NCI-H524 (cell line): ENCODE results near the gene MXRA8.
"Not testable (repeated sequence)": the region's sequence is repeated elsewhere in the genome, so short reads cannot be mapped to it uniquely, and the experiment has no call there.

Experiments used
- DNase-seq, 2 experiments: peaks; one replicate each; lab custom pipeline; 2025; lab: John Stamatoyannopoulos, UW

Gene MXRA8

GRCh38 chr1:1320666-1321448 lies 37.5 kb downstream of the MXRA8 start:
- no peak for DNase-seq

DNA sequence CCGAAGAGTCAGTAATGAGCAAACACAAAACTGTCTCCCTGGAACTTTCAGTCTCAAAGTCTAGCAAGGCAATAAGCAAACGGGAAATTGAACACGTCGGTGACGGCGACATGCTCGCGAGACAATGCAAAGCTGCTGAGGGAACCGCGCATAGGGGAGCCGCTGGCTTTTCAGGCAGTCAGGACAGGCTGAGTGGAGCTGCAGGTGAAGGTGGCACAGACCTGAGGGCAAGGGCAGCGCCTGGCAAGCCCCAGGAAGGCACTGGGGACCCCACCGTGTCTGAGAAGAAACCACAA lies 38.8 kb downstream of the MXRA8 start:
- DNase-seq = no peak

DNA sequence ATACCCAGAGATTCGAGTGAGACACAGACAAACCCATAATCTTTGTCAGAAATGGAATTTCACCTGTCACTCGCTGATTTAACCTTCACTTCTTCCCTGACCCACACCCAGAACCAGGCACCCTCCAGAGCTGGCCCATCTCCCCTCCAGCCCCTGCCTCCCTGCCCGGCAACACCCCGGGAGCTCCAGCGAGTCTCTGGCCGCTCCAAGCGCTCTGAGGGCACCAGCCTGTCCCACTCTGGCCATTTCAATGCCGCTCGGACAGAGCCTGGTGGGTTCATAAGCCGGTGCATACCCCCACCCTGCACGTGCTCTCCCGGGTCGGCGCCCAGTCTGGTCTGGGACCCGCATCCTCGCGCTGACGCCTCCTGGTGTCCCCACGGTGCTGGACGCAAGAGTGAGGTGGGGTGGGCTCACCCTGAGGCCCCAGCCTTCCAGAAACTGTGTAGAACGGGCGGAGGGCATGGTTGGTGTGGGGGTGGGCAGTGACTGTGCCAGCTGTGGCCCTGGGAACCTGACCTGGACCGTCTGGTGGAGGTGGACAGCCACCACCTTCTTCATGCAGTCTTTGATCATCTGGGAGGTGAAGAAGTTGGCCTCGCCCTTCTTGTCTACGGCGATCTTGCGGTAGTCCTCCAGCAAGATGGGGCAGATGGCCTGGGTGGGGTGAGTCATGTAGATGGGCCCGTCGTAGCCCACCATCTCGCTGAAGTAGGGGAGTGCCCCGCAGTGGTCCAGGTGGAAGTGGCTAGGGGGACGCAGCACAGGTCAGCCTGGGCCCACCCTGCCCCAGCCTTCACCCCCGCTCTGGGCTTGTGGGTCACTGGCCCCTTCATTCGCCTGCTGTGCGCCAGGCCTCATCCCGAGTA lies 39.3 kb downstream of the MXRA8 start:
- no peak for DNase-seq

DNA sequence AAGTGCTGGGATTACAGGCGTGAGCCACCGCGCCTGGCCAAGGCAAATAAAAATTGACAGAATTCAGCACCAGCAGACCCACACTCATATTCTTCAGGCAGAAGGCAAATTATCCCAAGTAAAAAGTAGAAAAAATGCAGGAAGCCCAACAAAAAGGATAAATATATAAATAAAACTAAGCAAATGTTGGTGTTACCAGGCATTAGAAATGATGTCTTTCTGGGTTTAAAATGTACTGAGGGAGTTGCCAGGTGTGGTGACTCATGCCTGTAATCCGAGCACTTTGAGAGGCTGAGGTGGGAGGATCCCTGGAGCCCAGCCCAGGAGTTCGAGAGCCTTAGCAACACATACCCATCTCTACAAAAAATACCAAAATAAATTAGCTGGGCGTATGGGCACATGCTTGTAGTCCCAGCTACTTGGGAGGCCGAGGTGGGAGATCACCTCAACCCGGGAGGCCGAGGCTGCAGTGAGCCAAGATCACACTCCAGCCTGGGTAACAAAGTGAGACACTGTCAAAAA lies 40.2 kb downstream of the MXRA8 start:
- DNase-seq = peak in 1 of 2 experiments; percentile 56

DNA sequence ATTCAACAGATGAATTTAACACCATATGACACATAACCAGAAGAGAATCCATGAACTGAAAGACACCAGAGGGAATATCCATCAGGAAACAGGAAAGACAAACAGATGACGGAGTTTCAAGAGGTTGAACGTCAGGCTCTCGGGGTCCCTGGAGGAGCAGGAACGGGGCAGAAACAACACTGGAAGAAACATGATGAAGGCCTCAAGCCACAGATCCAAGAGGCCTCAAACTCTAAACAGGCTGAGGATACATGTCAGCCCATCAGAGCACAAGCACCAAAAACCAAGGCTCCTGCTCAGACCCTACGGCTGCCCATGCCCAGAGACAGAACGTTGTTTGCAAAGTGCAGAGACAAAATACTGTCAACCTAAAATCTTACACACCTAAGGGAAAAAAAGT lies 40.9 kb downstream of the MXRA8 start:
- DNase-seq = no peak

GRCh38 chr1:1316199-1316598 lies 42.2 kb downstream of the MXRA8 start:
- DNase-seq = not testable (repeated sequence)

- DNase-seq = no peak
Observed at GRCh38 chr1:1315435-1315954, 42.9 kb downstream of the MXRA8 start.

DNA sequence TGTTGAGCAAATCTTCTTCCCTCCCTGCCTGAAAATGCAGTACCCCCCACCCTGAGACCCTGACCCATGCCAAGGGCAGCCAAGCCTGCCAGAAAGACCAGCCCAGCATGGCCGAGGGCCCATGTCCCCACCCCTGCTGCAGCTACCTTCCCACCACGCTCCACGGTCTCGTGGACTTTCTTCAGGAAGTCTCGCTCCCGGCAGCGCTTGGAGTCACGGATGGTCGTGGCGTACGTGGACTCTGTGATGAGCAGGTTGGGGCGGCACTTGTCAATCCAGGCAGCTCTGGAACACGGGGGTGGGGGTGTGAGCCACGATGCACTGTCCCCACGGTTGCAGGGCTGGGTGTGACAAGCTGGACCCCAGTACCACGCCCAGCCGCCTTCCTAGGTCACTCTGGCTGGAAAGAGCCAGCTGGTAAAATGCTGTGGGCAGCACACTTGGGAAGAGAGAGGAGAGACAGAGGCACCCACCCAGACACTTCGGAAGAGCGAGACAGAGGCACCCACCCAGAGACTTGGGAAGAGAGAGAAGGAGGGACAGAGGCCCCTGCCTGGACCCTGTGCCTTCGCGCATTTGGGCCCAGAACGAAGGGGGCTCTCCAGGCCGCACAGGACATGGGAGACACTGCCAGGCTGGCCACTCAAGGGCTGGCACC lies 43.5 kb downstream of the MXRA8 start:
- DNase-seq = no peak

- no peak for DNase-seq
Observed at GRCh38 chr1:1314237-1314586, 44.1 kb downstream of the MXRA8 start.

GRCh38 chr1:1313500-1314236 lies 44.7 kb downstream of the MXRA8 start:
- no peak for DNase-seq

GRCh38 chr1:1312450-1313314 lies 45.7 kb downstream of the MXRA8 start:
- DNase-seq = no peak

DNA sequence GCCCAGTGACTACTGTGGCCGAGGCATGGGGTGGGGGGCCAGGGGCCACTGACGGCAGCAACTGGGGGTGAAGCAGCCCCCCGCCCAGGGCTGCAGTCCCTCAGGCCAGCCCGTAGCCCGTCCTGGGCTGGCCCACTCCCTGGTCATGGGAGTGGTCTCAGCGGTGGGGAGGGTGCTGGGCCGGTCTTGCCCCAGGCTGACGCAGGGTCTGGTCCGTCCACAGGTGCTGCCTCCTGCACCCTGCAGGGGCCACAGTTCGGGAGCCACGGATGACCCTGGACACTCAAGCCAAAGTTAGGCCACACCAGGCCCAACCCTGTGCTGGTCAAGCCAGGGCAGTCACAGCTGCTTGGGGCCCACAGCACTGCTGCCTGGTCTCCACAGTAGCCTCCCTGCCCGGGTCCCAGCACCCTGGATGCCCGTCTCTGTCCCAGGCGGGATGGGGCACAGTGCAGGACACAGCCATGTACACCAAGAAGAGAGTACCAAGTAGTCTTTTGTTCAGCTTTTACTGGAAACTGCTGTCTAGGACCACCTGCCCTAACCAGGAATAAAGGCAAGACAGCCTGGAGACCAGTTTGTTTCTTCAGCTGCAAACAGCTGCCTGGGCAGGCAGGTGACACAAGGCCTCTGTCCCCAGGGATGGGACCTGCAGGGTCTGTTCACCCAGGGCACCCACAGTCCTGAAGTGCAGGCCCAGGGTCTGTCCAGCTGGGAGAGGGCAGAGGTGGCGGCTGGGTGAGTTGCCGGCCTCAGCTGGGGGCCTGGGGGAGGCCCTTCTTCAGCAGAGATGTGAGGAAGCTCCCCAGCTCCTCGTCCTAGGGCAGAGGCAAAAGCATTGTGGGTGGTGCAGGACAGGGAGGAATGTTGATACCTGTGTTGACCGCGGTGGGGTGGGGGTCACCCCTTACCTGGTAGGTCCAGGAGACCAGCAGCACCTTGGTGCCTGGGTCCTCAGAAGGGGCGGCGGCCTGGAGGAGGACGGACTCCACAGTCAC lies 46.9 kb downstream of the MXRA8 start:
- no peak for DNase-seq

DNA sequence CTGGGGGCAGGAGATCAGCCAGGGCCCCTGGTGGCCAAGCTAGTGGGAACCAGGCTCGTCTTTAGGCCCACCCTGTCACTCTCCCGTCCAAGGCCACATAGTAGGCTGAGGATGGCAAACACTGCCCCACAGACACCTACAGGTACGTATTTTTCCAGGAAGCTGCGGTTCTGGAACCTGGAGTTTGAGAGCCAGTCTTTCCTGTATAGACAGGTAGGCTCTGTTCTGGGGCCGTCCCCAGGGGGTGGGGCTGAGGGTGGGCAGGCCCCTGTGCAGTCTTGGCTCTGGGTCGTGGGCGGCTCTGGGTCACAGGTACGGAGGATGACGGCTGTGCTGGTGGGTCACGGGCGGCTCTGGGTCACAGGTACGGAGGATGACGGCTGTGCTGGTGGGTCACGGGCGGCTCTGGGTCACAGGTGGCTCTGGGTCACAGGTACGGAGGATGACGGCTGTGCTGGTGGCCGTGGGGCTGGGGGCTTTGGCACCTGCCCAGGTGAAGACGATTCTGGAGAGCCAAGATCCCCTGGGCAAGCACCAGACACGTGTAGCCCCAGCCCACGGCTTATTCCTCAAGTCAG lies 47.8 kb downstream of the MXRA8 start:
- no peak for DNase-seq

- DNase-seq = no peak
Observed at GRCh38 chr1:1310109-1310385, 48.3 kb downstream of the MXRA8 start.

DNA sequence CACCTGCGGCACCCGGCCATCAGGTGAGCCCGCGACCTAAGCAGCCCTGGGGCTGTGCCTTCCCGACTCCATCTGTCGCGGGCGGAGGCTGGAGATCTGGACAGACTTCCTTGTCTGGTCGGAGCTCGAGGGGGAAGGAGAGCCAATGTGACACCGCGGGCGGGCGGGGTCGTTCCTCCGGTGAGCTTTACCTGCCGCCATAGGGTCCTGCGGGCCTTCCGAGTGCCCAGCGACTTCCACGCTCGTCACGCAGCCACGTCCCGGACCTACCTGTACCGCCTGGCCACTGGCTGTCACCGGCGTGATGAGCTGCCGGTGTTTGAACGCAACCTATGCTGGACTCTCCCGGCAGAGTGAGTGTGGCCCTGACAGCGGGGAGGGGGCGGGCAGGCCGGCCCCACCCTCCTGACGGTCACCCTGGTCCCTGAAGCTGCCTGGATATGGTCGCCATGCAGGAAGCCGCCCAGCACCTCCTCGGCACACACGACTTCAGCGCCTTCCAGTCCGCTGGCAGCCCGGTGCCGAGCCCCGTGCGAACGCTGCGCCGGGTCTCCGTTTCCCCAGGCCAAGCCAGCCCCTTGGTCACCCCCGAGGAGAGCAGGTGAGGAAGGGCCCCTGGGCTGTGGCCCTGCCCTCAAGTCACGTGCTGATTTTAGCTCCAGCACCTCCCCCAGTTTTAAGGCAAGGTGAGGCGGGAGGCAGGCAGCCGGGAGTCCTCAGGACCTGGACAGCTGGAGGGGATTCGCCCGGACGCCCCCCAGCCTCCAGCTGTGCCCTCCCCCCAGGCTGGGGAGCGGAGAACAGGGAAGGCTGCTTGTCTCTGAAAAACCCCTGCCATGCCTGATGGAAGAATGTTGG lies 48.9 kb downstream of the MXRA8 start:
- DNase-seq = peak in 1 of 2 experiments; percentile 26

DNA sequence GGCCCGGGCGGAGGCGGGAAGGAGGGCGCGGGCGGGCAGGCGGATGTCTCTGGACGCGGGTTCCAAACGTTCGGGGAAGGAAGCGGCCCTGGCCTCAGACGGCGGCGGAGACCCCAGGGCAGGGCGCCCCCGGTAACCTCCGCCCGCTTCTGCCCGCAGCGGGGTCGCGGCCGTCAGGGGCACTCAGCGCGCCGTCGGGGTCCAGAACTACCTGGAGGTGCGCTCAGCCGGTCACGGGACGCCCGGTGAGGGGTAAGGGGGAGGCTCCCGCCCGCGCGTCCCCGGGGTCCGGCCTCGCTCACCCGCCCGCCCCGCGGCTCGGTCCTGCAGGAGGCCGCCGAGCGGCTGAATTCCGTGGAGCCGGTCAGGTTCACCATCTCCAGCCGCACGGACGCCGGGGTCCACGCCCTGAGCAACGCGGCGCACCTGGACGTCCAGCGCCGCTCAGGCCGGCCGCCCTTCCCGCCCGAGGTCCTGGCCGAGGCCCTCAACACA lies 49.6 kb downstream of the MXRA8 start:
- DNase-seq = no peak

GRCh38 chr1:1307923-1308755 lies 50.2 kb downstream of the MXRA8 start, which contains the start of the genes ACAP3 and PUSL1:
Gene ACAP3, minus strand, starts transcription at chr1:1307930. Its CDS starts 115 bp downstream, at chr1:1307815.
Gene PUSL1, plus strand, starts transcription at chr1:1308597. Its CDS starts 47 bp downstream, at chr1:1308644.
- DNase-seq = peak; percentile 77 to 86
